ENCODE data around the gene DDIT3.
"Not testable (repeated sequence)": the region's sequence is repeated elsewhere in the genome, so short reads cannot be mapped to it uniquely, and the experiment has no call there.

Gene DDIT3

GRCh38 chr12:57516617-57517153 is 3.6 kb downstream of the DDIT3 start:
- no peak for TF ChIP-seq CTCF (IDR thresholded peaks at IDR 0.05)
- Histone ChIP-seq H3K27me3 (no peaks in the 10 kb centered on the region), H3K36me3 (peaks cover 47 to 63% (median 59%) of the 10 kb centered on the region in 3 donors), H3K4me1 (peaks cover 4 to 39% (median 35%) of the 10 kb centered on the region in 4 donors), H3K27ac (peak overlapping the region; percentile 92 to 100), H3K9me3 (no peaks in the 10 kb centered on the region), H3K4me3 (no peak overlapping the region)
- intact Hi-C loops (cut with DNase I; ENCODE audit: low total_unique reads) = no loop called here
- no peak for DNase-seq

- no peak for DNase-seq
- no peak for TF ChIP-seq CTCF (IDR thresholded peaks at IDR 0.05)
- no peaks in the 10 kb centered on the region for H3K9me3 ChIP-seq
- no peak overlapping the region for H3K27ac ChIP-seq
- no peak overlapping the region for H3K4me3 ChIP-seq
- peaks cover 54 to 70% (median 66%) of the 10 kb centered on the region in 3 donors for H3K36me3 ChIP-seq
- peaks cover 4 to 33% (median 29%) of the 10 kb centered on the region in 4 donors for H3K4me1 ChIP-seq
- intact Hi-C loops (cut with DNase I; ENCODE audit: low total_unique reads) = no loop called here
- no peaks in the 10 kb centered on the region for H3K27me3 ChIP-seq
These were observed 4.3 kb downstream of the DDIT3 start for GRCh38 chr12:57515934-57516541.

- DNase-seq = no peak
- H3K9me3 ChIP-seq = no peaks in the 10 kb centered on the region
- TF ChIP-seq CTCF (IDR thresholded peaks at IDR 0.05) = no peak
- H3K27me3 ChIP-seq = no peaks in the 10 kb centered on the region
- H3K4me3 ChIP-seq = no peak overlapping the region
- H3K36me3 ChIP-seq = peaks cover 54 to 75% (median 71%) of the 10 kb centered on the region in 3 donors
- intact Hi-C loops (cut with DNase I; ENCODE audit: low total_unique reads) = no loop called here
- H3K27ac ChIP-seq = no peak overlapping the region
- peaks cover 4 to 30% (median 26%) of the 10 kb centered on the region in 4 donors for H3K4me1 ChIP-seq
These were observed 4.8 kb downstream of the DDIT3 start for GRCh38 chr12:57515408-57515933.

DNA sequence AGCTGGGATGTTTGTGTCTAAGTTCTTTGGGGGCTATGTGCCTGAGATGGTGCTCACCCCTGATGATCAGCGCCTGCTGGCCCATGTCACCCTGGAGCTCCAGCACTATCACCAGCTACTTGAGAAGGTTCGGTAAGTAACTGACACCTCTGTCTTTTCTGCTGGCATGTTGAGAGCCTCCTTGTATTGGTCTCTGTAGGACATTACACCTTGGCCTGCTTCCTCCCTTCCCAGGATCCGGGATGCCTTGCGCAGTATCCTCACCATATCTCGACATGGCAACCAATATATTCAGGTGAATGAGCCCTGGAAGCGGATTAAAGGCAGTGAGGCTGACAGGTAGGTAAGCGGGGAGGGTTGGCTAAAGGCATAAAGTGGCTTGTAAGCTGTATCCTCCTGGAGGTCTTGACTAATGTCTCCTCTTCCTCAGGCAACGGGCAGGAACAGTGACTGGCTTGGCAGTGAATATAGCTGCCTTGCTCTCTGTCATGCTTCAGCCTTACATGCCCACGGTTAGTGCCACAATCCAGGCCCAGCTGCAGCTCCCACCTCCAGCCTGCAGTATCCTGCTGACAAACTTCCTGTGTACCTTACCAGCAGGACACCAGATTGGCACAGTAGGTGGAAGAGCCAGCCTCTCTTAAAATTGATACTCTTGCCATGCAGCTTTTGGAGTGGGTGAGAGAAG is 5.5 kb downstream of the DDIT3 start:
- TF ChIP-seq CTCF (IDR thresholded peaks at IDR 0.05) = no peak
- H3K27ac ChIP-seq = no peak overlapping the region
- H3K27me3 ChIP-seq = no peaks in the 10 kb centered on the region
- H3K36me3 ChIP-seq = peaks cover 56 to 81% (median 77%) of the 10 kb centered on the region in 3 donors
- no peak for DNase-seq
- intact Hi-C loops (cut with DNase I; ENCODE audit: low total_unique reads) = no loop called here
- H3K4me1 ChIP-seq = peaks cover 4 to 30% (median 26%) of the 10 kb centered on the region in 4 donors
- no peaks in the 10 kb centered on the region for H3K9me3 ChIP-seq
- no peak overlapping the region for H3K4me3 ChIP-seq

DNA sequence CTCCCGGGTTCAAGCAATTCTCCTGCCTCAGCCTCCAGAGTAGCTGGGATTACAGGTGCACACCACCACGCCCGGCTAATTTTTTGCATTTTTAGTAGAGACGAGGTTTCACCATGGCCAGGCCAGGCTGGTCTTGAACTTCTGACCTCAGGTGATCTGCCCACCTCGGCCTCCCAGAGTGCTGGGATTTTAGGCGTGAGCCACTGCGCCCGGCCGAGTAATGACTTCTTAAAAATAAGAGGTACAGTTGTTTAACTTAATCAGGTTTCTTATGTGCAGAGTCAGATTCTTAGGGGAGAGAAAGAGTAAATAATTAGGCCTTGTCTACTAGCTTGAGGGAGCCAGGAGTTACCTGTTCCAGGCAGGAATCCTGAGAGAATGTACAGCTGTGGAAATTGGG is 6.1 kb downstream of the DDIT3 start:
- DNase-seq; H3K9me3 ChIP-seq; H3K4me3 ChIP-seq; H3K27me3 ChIP-seq; H3K27ac ChIP-seq; intact Hi-C loops (cut with DNase I; ENCODE audit: low total_unique reads): not testable (repeated sequence)
- Histone ChIP-seq H3K4me1 (peaks cover 4 to 26% (median 23%) of the 10 kb centered on the region in 4 donors), H3K36me3 (peaks cover 62 to 87% (median 83%) of the 10 kb centered on the region in 3 donors)

- Histone ChIP-seq H3K36me3 (peaks cover 65 to 91% (median 89%) of the 10 kb centered on the region in 3 donors), H3K4me1 (peaks cover 2 to 20% (median 18%) of the 10 kb centered on the region in 4 donors)
- H3K4me3 ChIP-seq; H3K27ac ChIP-seq; DNase-seq; intact Hi-C loops (cut with DNase I; ENCODE audit: low total_unique reads); H3K9me3 ChIP-seq; H3K27me3 ChIP-seq: not testable (repeated sequence)
These were observed 6.6 kb downstream of the DDIT3 start for GRCh38 chr12:57513677-57514076.

Data from tibial artery (tissue), 4 donors.